Epithelial cell of esophagus (primary cell): ENCODE results near the gene S1PR3.

ENCODE experiments used
- DNase-seq: peaks from one replicate; pipeline ENCODE4 v3.0.0; 2010; ENCODE audit warnings: low read depth
- H3K4me3 ChIP-seq: 2 replicates; pipeline ENCODE4 v1.5.1; 2011; ENCODE audit warnings: mild to moderate bottlenecking, low read length, control low read depth
- CTCF ChIP-seq: IDR thresholded peaks from 2 replicates; pipeline ENCODE4 v1.5.1; 2011; ENCODE audit warnings: low read depth, mild to moderate bottlenecking, low read length, control low read depth, inconsistent platforms; ENCODE audit not compliant: insufficient read depth; ENCODE audit errors: missing control alignments

The S1PR3 gene

GRCh38 chr9:88969646-88970373 is 21.5 kb upstream of the S1PR3 start:
- no peak overlapping the region for H3K4me3 ChIP-seq
- no peak for TF ChIP-seq CTCF
- DNase-seq, result no peak

GRCh38 chr9:88971131-88971960 is 19.9 kb upstream of the S1PR3 start:
- no peak for TF ChIP-seq CTCF
- no peak overlapping the region for H3K4me3 ChIP-seq
- DNase-seq, result no peak

- no peak for TF ChIP-seq CTCF
- no peak overlapping the region for H3K4me3 ChIP-seq
- DNase-seq, result no peak
These were observed 18.9 kb upstream of the S1PR3 start for GRCh38 chr9:88972401-88972800.

- no peak for DNase-seq
- no peak overlapping the region for H3K4me3 ChIP-seq
- TF ChIP-seq CTCF, result no peak
These were observed 17.8 kb upstream of the S1PR3 start for GRCh38 chr9:88973281-88974045.

GRCh38 chr9:88974641-88975040 is 16.6 kb upstream of the S1PR3 start:
- no peak for DNase-seq
- H3K4me3 ChIP-seq, result no peak overlapping the region
- TF ChIP-seq CTCF, result no peak

- no peak overlapping the region for H3K4me3 ChIP-seq
- no peak for TF ChIP-seq CTCF
- DNase-seq, result no peak
These were observed 15.0 kb upstream of the S1PR3 start for GRCh38 chr9:88975966-88976889.
